HG02623 (cell line): ENCODE data around the gene GLDC.
"Not testable (repeated sequence)": the region's sequence is repeated elsewhere in the genome, so short reads cannot be mapped to it uniquely, and the experiment has no call there.

Experiments
- ATAC-seq: cut with Tn5 transposase; IDR thresholded peaks from one replicate; pipeline ENCODE4 v1.9.1; 2021; ENCODE audit warnings: moderate library complexity; ENCODE audit not compliant: unreplicated experiment

GLDC gene

GRCh38 chr9:6625363-6625762 lies 20.2 kb downstream of the GLDC start:
- ATAC-seq = no peak

- ATAC-seq = not testable (repeated sequence)
Measured at GRCh38 chr9:6622784-6623183, 22.7 kb downstream of the GLDC start.

- ATAC-seq = no peak
Measured at GRCh38 chr9:6620796-6621195, 24.7 kb downstream of the GLDC start.

DNA sequence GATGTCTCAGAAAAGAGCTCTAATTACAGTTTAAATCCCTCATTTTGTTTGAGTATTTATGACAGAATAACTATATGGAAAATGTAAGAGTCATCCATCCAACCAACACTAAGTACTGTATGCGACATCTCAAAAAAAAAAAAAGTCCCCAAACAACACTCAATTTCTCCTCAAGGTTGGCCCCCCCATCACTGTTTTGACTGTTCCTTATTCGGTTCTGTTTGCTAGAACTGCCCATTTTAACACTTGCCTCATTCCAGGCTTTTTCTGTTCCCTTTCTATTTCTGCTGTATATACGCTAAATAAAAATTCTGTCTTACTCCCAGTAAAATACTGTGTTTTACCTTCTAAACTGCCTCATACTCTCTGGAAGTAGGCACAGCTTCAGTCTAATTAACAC lies 25.2 kb downstream of the GLDC start:
- no peak for ATAC-seq

GRCh38 chr9:6619909-6620308 lies 25.6 kb downstream of the GLDC start:
- no peak for ATAC-seq

DNA sequence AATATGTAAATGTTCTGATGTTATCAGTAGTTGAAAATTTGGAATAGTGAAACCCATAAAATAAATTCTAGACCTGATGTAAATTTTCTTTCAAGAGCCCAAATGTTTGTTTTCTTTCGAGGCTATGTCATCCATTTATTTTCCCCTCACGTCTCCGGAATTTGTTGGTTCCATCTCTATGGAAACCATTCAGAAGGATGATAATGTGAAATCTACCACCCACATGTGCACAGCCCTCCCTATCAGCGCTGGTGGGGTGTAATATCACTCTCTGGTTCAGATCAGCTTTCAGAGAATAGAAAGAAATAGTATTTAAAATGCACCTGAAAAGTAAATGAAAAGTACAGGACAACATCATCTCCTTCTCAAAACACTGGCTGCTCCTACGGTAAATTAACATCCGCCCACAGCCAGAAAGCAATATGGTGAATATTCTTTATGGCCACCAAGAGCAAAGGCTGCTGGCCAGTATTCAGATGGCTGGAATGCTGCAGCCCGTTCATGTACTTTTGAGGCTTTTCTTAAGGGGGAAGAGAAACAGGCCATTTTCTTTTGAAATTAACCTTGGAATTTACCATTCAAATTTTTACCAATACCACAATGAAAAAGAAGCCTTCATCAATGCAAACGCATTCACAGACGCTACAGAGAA lies 28.5 kb downstream of the GLDC start:
- no peak for ATAC-seq

DNA sequence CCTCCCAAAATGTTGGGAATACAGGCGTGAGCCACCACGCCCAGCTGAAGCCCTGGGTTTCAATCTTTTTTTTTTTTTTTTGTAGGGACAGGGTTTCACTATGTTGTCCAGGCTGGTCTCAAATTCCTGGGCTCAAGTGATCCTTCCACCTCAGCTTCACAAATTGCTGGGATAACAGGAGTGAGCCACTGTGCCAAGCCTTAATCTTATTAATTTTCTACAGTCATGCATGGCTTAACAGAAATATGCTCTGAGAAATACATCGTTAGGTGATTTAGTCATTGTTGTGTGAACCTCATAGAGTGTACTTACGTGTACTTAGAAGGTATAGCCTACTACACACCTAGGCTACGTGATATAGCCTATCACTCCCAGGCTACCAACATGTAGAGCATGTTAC lies 31.0 kb downstream of the GLDC start:
- ATAC-seq = no peak

GRCh38 chr9:6611865-6612264 lies 33.7 kb downstream of the GLDC start:
- ATAC-seq = no peak

DNA sequence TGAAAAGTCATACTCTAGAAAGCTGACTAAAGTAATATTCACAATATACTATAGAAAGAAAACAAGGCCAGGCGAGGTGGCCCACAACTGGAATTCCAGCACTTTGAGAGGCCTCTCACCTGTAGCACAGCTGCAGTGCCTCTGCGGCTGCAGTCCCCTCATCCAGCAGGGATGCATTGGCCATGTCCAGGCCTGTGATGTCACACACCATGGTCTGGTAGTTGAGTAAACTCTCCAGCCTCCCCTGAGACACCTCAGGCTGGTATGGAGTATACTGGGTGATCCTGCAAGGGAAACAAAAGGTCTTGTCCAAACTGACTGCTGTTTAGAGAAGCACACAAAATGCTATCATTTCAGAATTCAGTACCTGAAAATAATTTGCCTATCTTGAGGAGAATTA lies 35.5 kb downstream of the GLDC start:
- no peak for ATAC-seq

DNA sequence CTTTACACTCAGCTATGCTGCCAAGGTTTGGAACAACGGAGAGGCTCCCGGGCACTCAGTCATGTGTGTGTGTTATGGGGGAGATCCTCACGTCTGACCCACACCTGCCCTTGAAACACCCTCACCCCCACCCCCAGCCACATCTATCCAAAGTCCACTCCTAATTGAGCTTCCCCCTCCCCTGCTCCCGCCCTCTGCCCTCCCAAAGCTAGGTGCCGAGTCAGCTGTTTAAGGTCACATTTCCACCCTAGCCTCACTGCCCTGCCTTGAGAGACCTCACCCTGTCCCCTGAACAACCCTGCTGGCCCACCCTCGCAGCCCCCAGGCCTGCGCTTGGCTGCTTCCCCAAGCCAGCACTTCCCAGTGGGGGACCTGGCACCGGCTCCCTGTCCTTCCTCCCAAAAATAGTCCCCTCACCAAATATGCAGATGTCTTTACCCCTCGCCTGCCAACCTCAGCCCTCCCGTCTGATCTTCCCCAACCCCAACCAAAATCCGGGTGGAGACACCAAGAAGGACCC lies 36.0 kb downstream of the GLDC start:
- ATAC-seq = no peak

DNA sequence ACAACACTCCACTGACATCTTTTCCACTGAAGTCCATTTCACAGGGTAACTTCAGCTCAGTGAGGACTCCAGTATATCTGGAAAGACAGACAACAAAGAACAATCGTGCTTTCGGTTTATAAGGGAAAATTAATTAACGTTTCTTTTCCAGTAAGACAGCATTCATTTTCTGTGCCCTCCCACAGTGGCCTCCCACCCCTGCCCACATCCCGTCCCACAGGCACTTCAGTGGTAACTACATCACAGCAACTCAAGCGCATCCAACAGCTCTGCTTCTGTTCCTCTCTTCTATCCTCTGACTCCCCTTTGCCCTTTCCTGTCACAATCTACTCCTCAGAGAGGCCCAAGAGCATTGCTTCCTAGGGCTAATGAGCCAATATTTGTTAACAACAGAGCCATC lies 40.3 kb downstream of the GLDC start:
- peak; percentile 88 for ATAC-seq

DNA sequence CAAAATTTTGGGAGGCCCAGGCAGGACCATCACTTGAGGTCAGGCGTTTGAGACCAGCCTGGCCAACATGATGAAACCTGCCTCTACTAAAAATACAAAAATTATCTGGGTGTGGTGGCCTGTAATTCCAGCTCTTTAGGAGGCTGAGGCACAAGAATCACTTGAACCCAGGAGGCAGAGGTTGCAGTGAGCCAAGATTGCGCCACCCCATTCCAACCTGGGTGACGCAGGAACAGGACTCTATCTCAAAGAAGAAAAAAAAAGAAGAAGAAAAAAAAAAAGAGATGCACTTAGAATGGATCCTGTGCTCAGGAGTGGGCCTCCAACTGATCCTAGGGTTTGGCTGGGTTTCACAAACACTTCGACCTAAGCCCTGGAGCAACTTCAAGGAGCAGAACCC lies 45.1 kb downstream of the GLDC start:
- no peak for ATAC-seq

GRCh38 chr9:6600006-6600405 lies 45.5 kb downstream of the GLDC start:
- ATAC-seq = no peak

GRCh38 chr9:6598249-6598725 lies 47.2 kb downstream of the GLDC start:
- ATAC-seq = peak; percentile 96

GRCh38 chr9:6592791-6593190 lies 52.7 kb downstream of the GLDC start:
- no peak for ATAC-seq

- no peak for ATAC-seq
Measured at GRCh38 chr9:6592231-6592630, 53.3 kb downstream of the GLDC start.

DNA sequence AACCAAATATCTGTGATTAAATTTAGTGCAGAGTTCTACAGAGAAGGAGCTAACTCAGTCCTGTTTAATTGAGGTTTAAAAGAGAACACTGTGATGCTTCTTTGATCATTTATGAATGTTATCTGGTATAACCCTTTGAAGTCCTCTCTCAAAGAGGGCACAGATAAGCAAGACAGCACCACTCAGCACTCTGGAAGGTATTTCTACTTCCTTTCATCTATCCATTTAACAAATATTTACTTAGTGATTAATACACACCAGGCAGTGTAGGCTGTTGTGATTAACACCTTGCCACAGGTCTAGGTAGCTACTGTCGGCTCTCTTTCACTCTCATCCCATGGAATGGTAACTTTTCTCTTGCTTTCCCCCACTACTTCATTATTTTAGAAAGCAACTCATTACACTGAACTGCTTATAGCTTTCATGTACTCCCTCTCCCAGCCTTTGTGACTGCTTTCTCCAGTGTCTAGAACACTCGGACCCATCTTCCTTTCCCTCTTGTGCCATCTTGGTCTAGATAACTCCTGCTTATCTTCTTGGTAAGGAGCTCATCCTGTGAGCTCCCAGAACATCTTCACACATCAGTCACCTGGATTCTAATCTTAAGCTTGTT lies 54.7 kb downstream of the GLDC start:
- ATAC-seq = no peak

- no peak for ATAC-seq
Measured at GRCh38 chr9:6590334-6590733, 55.2 kb downstream of the GLDC start.

- ATAC-seq = no peak
Measured at GRCh38 chr9:6584881-6585597, 60.5 kb downstream of the GLDC start.

DNA sequence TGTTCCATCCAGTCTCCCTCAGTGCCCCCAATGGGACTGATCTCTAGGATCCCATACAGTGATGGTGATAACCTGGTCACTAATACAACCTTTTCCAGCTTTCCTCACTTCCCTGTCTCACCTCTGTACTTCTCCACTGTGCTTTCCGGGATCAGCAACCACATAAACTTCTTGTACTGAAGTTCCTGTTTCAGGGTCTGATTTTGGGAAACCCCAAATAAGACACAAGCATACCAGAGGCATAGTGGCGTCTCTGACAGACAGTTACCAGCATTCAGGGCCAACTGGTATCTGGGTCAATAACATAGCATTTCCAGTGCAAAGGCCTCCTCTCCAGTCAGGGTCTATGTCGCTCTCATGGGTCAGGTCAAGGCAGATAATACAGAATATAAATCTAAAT lies 64.3 kb downstream of the GLDC start:
- ATAC-seq = no peak

GRCh38 chr9:6579613-6580012 lies 65.9 kb downstream of the GLDC start:
- ATAC-seq = no peak

DNA sequence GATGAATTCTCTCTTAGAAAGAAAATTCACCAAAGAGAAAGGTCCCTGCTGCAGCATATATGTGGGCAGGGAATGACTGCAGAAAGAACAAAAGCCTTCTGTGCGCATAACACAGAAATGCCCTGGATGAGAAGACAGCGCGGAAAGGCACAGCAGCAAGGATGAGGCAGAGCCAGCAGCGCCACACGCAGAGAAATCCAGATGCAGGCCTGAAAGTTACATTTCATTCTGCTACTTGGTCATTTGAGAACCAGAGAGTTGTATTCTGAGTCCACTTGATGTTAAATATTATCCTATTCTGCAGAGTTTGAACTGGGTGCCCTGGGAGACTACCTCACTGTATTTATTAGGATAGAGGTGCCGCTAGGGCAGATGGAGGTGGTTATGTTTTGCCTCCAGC lies 68.5 kb downstream of the GLDC start:
- ATAC-seq = no peak
